HepG2 (cell line): ENCODE measurements around the gene SERTAD2. TPM values are rescaled to one million over a fixed set of nuclear protein-coding genes. Genes with fewer than 3 reads are reported as not detected.

Experiments used
- DBP ChIP-seq: sonication (generic); formaldehyde crosslinking; IDR thresholded peaks from 2 replicates; pipeline ENCODE4 v1.4.0; 2020; ENCODE audit warnings: missing genetic modification reagents; ENCODE audit errors: not compliant biosample characterization
- DNMT3B ChIP-seq: conservative IDR thresholded peaks from 2 replicates; pipeline ENCODE4 v1.6.1; 2016; ENCODE audit warnings: missing biosample characterization, control low read depth
- GABPA ChIP-seq, 2 experiments: IDR thresholded peaks; 2 replicates each; pipeline ENCODE4 v1.6.1; 2011 to 2016; ENCODE audit warnings: low read depth in 2 of 2, low read length in 1 of 2, missing biosample characterization in 1 of 2, missing genetic modification characterization in 1 of 2
- ISL2 ChIP-seq: sonication (generic); formaldehyde crosslinking; IDR thresholded peaks from 2 replicates; pipeline ENCODE4 v1.5.0; 2020; ENCODE audit warnings: missing genetic modification reagents
- NFRKB ChIP-seq: fragments of 450-650 bp; IDR thresholded peaks from 2 replicates; pipeline ENCODE4 v1.6.1; 2017
- POLR2G ChIP-seq: fragments of 200-400 bp; formaldehyde crosslinking; IDR thresholded peaks from 2 replicates; pipeline ENCODE4 v1.6.1; 2018; ENCODE audit warnings: mild to moderate bottlenecking, low read depth, low read length, moderate library complexity
- REST ChIP-seq, 2 experiments: IDR thresholded peaks; 2 replicates each; pipeline ENCODE4 v1.6.1; 2011 to 2012; ENCODE audit warnings: low read length in 2 of 2, borderline replicate concordance in 1 of 2, low read depth in 1 of 2, mild to moderate bottlenecking in 1 of 2, moderate library complexity in 1 of 2
- STAT6 ChIP-seq: sonication (generic); formaldehyde crosslinking; IDR thresholded peaks from 2 replicates; pipeline ENCODE4 v1.4.0; 2020; ENCODE audit warnings: missing genetic modification reagents, mild to moderate bottlenecking, borderline replicate concordance
- THAP11 ChIP-seq: IDR thresholded peaks from 2 replicates; pipeline ENCODE4 v1.6.1; 2016; ENCODE audit warnings: missing biosample characterization, missing genetic modification reagents
- ZBTB39 ChIP-seq: sonication (generic); formaldehyde crosslinking; IDR thresholded peaks from 2 replicates; pipeline ENCODE4 v1.5.0; 2020; ENCODE audit warnings: missing genetic modification reagents
- ZNF232 ChIP-seq: sonication (generic); formaldehyde crosslinking; IDR thresholded peaks from 2 replicates; pipeline ENCODE4 v1.4.0; 2020; ENCODE audit warnings: missing genetic modification reagents, borderline replicate concordance
- ZNF280B ChIP-seq: sonication (generic); formaldehyde crosslinking; IDR thresholded peaks from 2 replicates; pipeline ENCODE4 v1.5.0; 2020; ENCODE audit warnings: missing genetic modification reagents, mild to moderate bottlenecking, borderline replicate concordance
- ZNF329 ChIP-seq: sonication (generic); formaldehyde crosslinking; IDR thresholded peaks from 2 replicates; pipeline ENCODE4 v1.9.0; 2021; ENCODE audit warnings: low read depth, mild to moderate bottlenecking, missing genetic modification reagents
- ZNF564 ChIP-seq: sonication (generic); formaldehyde crosslinking; IDR thresholded peaks from 2 replicates; pipeline ENCODE4 v1.8.1; 2023; ENCODE audit warnings: mild to moderate bottlenecking, missing genetic modification reagents
- ZNF639 ChIP-seq: conservative IDR thresholded peaks from 2 replicates; pipeline ENCODE4 v1.6.1; 2018; ENCODE audit warnings: missing genetic modification reagents
- ZNF761 ChIP-seq: sonication (generic); formaldehyde crosslinking; conservative IDR thresholded peaks from 2 replicates; pipeline ENCODE4 v1.4.0; 2020; ENCODE audit warnings: mild to moderate bottlenecking, missing genetic modification reagents
- polyA plus RNA-seq, 8 experiments: library from polyadenylated mRNA; depleted of rRNA in 3 of 8; stranded (reverse) in 7 of 8; unstranded in 1 of 8; fragments of >200 nt; fragmentation: Illumina TruSeq in 4 of 8; extraction: Trizol in 4 of 8; gene quantifications; 2 replicates each; pipeline versions ENCODE4 v1.2.1 to v1.2.3, GENCODE V29; 2011 to 2016; ENCODE audit warnings: low read depth in 4 of 8, missing spikeins in 1 of 8, mixed read lengths in 1 of 8; ENCODE audit not compliant: insufficient read depth in 1 of 8
- total RNA-seq, 5 experiments: library from RNA; depleted of rRNA; stranded (reverse); fragments of >200 nt; fragmentation: Illumina TruSeq; extraction: Trizol; gene quantifications; 2 replicates each; pipeline ENCODE4 v1.2.3, GENCODE V29; 2016; ENCODE audit warnings: low read depth in 1 of 5

Gene SERTAD2
- total and polyA plus RNA-seq, 2 of the 13 experiments (the other 11 are each of a cell fraction or from before 2014, with no cell fraction given), result 6.7 to 22.6 TPM

- TF ChIP-seq ZBTB39 (CRISPR knock-in tag) (no peak), ZNF639 (CRISPR knock-in tag) (no peak), ZNF280B (CRISPR knock-in tag) (no peak), DBP (CRISPR knock-in tag) (no peak), ISL2 (0 out of 2 replicates have a peak, but pooled peaks have one; percentile 10), ZNF232 (CRISPR knock-in tag) (no peak), ZNF564 (CRISPR knock-in tag) (no peak), THAP11 (0 out of 2 replicates have a peak, but pooled peaks have one; percentile 25), STAT6 (CRISPR knock-in tag) (peak; percentile 60; the same call in 1 of the 2 replicates), GABPA (IDR thresholded peaks at IDR 0.05; ENCODE audit: low read depth, low read length) (no peak), GABPA (CRISPR knock-in tag; IDR thresholded peaks at IDR 0.05; ENCODE audit: low read depth) (peak; percentile 50; the same call in 1 of the 2 replicates), NFRKB (no peak), POLR2G (no peak), REST (IDR thresholded peaks at IDR 0.05; ENCODE audit: borderline replicate concordance in 1 of 2, low read depth in 1 of 2, low read length in 2 of 2) (peak in 1 of 2 experiments; percentile 67; a peak in 1 of 4 replicates), ZNF761 (CRISPR knock-in tag) (no peak), ZNF329 (no peak), DNMT3B (CRISPR knock-in tag) (0 out of 2 replicates have a peak, but pooled peaks have one; percentile 84)
Observed at GRCh38 chr2:64666810-64667438, 13.2 kb upstream of the SERTAD2 start (continued).
